GOT3 (cell line): ENCODE measurements around the gene AATK.
"Not testable (repeated sequence)": the region's sequence is repeated elsewhere in the genome, so short reads cannot be mapped to it uniquely, and the experiment has no call there.

ENCODE experiments used
- DNase-seq: peaks from one replicate; lab custom pipeline; 2025; ENCODE audit warnings: mixed read lengths; lab: John Stamatoyannopoulos, UW

The AATK gene

DNA sequence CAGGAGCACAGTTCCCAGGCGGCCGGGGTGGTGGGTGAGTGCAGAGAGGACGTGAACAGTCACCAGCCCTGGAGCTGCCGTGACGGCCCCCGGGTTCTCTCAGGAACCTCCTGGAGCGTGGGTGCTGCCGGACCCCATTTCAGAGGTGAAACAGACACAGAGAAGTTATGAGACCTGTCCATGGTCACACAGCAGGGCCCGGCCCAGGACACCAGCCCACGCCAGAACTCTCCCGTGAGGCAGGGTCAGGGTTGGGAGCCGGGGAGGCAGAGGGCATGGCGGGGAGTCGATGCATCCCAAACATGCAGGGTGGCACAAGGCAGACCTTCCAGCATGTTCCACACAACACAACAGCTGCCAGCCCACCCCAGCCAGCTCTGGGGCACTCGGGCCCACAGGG is 4.5 kb downstream of the AATK start:
- no peak for DNase-seq

DNA sequence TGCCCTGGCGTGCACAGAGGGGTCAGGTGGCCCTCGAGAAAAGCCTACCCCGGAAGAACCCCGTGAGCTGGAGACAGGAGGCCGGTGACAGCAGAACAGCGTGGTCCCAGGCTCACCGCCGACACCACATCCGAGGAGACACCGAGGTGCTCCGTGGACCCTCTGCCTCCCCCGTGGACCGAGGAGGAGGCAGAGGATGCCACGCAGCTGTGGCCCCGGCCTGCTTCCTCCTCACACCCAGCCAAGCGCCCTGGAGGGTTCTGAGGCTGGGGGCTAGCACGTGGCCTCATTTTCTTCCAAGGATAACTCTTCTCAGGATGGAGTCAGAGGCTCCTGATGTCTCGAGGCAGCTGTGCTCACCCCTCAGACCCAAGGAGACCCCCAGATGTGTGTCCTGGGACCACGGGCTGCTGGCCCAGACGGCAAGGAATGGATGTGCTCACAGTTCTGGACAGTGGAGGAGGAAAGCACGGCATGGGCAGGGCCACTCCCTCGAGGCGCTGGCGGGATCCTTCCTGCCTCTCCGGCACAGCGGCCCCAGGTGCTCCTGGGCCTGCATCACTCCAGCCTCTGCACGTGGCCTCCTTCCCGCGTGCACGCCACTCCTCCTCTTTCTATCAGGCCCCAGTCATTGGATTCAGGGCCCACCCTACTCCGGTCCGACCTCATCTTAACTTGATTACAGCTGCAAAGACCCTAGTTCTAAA is 5.1 kb downstream of the AATK start:
- no peak for DNase-seq

DNA sequence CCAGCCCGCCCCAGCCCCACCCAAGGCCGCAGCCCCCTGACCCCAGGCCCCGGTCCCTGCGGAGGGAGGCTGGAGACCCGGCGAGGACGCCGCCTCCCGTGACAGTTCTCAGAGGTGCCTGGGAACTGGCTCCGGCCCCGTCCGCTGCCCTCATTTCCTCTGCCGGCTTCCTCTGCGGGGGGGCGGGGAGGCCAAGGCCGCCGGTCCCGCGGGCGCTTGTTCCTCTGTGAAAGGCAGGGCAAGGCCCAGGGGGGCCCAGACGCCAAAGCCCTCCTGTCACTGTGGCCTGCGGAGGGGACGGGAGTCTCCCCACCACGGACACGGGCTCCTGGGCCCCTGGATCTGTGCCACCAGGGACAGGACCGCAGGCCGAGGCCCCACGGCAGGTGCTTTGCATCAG is 5.7 kb downstream of the AATK start:
- no peak for DNase-seq

DNA sequence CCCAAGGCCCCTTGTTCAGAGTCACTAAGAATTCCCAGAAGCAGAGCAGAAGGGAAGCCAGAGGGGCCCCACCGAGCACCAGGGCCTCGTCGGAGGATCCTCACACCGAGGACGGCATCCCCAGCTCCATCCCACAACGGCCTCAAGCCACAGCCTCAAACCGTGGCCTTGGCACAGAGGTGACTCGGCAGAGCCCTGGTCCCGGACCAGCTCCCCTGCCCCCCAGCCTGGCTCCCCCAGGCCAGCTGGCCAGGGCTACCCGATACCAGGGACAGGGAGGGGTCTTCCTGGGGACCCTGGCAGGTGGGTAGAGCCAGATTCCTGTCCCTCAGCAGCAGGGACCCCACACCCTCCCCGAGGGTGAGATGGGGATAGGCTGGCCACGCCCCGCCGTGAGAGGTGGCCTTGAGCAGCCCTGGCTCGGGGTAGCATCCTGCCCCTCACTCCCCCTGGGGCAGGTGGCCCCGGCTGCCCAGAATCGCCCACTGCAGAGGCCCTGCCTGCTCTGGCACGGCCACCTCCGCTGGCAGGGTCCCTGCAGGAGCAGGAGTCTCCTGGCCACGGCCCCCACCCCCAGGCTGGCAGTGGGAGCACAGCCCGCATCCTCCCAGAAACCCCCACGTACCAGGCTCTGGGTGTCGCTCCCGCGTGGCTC is 6.3 kb downstream of the AATK start:
- DNase-seq: no peak

DNA sequence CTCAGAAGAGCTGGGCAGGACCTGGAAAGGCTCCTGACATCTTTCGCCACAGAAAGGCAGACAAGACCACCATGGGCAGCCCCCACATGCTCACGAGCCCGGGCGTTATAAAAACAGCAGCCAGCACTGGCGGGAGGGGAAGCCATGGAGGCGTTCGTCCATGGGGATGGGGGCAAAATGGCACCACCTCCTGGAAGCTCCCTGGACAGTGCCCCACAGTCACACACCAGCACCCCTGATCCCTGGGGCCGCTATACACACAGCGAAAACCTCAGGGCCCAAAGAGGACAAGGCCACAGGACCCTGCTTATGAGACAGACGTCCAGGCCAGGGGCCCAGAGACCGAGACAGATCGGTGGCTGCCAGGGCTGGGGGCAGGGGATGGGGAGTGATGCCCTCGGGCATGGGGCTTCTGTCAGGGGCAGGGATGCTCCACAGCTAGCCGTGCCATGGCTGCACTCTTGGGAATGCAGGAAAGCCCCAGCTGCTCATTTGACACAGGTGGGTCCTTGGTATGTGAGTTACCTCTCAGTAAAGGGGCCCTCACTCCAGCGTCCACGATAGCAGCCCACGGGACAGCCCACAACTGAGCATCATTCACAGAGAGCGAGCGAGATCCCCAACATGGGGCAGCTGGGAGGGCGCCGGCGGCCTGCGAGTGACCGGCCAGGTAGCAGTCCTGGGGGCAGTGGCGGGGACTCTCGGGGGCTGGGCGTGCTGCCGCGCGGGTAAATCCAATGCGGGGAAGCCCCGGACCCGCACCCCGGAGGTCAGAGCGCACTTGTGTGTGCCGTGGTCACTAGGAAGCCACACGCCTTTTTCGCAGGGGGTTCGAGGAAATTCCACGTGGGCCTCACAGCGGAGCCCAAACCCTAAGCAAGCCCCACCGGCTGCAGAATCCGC is 7.1 kb downstream of the AATK start:
- no peak for DNase-seq

DNA sequence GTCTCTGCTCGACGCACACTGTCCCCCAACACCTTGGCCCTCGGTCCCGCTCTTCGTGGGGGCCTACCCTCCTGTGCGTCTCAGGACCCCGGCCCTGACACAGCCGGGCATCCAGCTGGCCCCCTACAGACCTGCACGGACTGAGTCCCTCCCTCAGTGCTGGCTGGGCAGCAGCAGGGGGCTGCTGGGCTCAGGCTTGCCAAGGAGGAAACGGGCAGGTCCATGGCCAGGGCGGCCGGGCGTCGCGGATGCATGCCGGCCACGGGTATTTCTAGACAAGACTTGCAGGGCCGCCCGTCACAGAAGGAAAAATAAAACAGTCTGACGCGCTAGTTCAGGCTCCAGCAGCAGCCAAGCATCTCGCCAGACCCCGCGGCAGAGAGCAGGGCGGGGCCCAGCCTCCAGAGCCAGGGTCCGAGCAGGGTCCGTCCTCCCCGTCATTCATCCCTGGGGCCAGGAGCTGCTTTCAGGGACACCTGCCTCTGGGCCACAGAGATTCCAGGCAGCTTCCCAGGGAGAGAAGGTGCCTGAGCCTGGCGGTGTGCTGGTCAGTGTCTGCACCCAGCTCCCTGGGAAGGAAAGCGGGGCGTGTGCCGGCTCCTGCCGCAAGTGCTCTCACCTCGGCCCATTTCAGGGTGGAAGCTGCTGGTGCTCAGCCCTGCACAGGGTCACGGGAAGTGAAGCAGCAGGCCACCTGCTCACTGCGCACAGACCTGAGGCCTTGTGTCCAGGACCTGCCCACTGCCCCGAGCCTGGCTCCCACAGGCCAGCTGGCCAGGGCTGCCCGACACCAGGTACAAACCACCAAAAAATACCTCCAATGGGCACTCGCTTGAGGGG is 8.0 kb downstream of the AATK start:
- DNase-seq: no peak

DNA sequence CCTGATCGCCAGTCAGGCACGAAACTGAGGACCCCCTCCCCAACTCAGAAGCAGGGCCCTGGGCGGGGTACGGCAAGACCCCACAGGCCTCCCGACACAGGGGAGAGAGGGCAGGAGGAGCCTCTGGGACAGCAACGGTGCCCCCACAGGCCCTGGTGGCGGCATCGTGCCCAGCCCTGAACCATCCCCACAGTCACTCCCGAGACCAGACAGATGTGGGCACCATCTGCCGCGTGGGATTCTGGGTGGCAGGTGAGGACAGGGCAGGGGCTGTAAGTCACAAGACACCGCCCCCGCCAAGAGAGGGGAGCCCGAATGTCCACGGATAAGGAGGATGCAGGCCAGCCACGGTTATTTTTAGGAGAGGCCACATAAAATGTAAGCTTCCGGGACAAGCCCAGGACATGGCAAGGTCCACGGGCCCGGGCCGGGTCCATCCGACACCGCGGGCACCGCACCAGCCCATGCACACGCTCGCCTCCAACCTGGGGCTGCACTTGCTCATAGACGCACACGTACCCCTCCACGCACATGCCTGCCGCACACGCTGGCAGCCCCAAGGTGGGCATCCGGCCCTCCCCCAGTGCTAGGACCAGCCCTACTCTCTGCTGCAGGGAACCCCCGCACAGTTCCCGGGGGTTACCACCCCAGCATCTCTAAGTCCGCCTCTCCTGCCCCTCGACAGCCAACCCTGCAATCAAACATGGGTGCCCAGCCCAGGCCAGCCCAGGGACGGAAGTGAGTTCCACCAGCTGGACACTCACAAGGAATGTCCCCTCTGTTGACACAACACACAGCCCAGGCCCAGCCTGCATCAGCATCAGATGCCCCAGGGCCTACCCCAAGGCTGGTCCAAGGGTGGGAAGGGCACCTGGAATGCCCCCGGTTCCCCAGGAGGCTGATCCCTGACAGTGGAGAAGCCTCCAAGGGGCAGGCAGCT is 8.9 kb downstream of the AATK start:
- DNase-seq: no peak

DNA sequence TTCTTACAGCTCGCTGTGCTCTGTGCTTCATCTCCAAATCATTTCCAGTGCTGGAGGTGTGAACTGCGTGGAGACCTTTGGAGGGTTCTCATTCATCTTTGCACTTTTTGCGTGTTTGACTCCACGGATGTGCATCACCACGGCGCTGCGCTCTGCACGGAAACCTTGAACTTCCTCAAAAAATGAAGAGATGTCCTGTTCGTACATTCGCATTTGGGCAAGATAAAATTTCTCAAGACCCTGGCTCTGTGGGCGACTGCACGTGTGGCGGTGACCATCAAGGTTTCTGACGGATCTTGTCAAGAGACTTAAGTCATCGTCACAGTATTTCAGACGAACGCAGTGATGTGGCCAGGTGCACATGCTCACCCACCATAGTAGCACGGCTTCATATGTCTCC is 11.1 kb downstream of the AATK start:
- no peak for DNase-seq

DNA sequence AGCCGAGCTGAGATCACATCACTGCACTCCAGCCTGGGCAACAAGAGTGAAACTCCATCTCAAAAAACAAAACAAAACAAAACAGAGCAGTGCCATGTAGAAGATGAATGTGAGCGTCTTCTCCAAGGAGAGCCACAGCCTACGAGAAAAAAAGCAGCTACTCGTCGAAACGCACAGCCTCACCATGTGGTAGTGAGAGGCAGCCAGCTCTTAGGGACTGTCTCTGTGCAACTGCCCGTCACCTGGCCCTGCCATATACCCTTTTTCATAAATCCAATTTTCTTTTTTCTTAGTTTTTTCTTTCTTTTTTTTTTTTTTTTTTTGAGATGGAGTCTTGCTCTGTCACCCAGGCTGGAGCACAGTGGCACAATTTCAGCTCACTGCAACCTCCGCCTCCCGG is 12.0 kb downstream of the AATK start:
- DNase-seq: not testable (repeated sequence)

DNA sequence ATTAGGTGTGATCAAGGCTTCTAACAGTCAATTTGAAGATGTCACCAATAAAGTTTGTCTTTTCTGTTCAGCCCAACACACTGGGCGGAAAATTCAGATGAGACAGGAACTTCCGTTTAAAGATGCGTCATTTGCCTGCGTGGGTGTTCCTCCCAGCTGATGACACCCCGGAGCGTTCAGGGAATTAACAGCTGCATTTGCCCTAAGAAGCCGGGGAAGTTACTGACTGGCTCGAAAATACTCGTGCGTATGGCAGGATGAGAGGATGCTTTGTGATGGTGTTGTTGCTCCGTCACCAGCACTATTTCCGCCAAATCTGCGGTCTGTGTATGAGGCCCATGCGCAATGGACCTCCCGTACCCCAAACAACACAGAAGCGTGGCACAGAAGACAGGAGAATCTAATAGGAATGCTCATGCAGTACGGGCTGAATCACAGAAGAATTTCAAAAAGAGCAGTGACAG is 12.6 kb downstream of the AATK start:
- DNase-seq: no peak

DNA sequence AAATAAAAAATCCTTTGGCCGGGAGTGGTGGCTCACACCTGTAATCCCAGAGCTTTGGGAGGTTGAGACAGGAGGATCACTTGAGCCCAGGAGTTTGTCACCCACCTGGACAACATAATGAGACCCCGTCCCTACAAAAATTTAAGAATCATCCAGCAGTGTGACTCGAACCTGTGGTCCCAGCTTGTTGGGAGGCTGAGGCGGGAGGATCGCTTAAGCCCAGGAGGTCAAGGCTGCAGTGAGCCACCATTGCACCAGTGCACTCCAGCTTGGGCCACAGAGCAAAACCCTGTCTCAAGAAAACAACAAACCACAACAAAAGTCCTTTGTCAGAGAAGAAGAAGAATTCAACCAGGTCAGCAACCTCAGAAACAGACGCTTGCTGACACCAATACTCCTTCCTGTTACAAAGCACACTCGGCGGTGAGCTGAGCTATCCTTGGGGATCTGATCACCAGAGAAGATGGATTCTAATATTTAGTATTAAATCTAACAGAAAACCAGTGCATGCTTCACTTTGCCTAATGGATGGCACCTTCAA is 13.7 kb downstream of the AATK start:
- no peak for DNase-seq

DNA sequence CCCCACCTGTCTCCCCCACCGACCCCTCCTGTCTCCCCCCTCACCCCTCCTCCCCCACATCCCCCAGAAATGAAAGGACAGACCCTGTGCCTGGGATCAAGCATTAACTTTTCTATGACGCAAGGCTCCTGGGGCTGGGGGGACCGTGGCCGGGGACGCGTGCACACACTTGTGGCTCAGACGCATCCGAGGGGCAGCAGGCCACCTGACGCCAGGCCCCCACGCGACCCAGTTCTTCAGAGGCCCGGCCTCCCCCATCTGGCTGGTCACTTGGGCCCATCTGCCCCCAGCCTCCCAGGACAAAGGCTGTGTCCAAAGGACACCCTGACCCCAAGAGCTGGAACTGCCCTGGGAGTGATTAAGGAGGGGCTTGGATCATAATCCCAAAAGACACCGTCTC is 14.7 kb downstream of the AATK start:
- DNase-seq: no peak

DNA sequence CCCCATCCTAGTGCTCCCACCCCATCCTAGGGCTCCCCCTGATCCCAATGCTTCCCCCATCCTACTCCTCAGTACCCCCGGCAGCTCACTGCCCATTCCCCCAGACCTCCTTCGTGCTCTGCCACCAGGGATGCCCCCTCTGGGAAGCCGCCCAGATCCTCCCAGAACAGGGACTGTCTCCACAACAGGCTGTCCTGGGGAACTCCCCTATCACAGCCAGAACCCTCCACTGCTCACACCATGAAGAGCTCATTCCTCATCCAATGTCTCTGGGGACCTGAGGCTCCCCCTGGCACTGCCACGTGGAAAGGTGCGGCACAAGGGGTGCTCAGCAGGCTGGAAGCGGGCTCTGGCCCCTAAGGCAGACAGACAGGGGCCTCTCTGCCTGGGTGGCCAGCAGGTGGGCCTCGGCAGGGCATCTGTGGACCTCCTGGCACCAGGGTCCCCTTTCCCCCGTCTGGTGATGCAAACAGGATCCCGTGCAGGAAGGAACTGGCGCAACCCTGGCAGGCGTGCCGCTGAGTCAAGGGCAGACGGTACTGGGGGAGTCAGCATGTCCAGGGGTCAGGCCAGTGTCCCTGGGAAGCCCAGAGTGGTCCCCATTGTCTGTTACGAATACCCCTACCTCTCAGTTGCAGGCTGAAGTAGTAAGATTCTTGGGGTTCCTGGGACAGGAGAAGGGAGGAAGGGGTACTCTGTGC is 15.5 kb downstream of the AATK start:
- DNase-seq: no peak

DNA sequence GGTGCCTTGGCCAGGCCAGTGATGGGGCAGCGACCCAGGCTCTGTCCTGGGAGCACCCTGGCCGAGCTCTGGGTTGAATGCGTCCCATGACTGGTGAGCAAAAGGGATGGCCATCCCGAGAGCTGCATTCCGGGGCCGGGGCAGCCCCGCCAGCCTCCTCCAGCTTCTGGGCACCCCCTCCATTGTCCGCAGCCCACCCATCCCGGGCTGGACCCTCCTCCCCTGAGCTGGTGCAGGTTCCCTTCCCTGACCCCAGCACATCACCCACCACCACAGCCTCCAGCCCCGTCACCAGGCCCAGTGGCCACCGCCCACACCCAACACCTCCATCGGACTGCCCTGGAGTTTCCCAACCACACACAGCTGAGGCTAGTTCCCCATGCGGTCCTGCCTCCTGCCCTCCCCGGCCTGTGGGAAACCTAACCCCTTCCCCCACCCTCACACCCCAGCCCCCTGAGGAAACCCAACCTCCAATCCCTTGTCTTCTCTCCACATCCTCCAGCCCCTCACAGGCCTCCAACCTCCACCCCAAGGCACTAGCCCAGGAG is 17.0 kb downstream of the AATK start:
- no peak for DNase-seq

DNA sequence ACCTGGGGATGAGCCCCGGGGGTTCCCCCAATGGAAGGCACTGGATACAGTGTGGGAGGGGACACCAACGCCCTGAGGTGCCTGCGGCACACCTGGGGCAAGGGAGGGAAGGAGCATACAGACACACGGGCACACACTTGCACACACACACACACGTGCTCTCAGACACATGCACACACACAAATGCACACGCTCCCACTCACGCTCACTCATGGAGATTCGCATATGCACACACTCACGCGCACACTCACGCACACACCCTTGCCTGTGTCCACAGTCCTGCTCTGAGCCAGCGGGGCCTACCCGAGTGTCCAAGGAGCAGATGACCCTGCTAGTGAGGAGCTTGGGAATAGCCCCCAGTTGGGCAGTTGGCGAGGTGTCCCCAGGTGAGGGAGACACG is 17.4 kb downstream of the AATK start:
- DNase-seq: no peak

DNA sequence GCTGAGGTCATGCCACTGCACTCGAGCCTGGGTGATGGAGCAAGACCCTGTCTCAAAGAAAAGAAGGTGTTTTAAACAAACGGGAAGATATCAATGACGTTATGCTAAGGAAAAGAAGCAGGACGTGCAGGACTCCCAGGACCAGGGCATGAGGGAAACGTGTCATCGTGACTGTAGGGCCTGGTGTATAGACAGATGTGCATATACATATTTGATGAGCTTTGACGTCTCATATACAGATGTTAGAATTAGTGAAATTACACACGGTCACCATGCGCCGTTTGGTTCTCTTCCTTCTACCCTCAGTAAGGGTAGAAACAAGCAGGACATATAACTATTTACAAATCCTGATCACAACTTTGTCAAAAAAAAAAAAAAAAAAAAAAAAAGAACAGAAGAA is 18.3 kb downstream of the AATK start:
- DNase-seq: no peak

DNA sequence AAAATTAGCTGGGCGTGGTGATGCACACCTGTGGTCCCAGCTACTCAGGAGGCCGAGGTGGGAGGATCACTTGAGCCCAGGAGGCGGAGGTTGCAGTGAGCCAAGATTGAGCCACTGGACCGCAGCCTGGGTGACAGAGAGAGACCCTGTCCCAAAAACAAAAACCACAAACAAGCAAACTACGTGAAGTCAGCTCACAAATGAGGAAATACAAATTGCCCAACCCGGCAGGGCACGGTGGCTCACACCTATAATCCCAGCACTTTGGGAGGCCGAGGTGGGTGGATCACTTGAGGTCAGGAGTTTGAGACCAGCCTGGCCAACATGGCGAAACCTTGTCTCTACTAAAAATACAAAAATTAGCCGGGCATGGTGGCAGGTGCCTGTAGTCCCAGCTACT is 19.8 kb downstream of the AATK start:
- DNase-seq: not testable (repeated sequence)

DNA sequence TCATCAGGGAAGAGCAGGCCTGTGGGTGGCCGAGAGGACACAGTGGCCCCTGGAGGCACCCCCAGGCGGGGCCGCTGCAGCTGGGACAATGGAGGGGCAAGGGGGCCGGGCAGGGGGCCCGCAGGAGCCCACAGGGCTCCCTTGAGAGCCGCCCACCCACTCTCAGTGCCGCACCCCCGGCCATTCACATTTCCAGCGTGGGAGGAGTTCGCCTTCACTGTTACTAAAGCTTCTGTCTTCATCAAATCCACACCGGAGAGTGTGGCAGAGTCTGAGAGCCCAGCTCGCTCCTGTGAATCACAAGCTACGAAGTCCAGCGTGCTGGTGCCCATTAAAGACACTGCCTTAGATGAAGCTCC is 21.6 kb downstream of the AATK start:
- no peak for DNase-seq

DNA sequence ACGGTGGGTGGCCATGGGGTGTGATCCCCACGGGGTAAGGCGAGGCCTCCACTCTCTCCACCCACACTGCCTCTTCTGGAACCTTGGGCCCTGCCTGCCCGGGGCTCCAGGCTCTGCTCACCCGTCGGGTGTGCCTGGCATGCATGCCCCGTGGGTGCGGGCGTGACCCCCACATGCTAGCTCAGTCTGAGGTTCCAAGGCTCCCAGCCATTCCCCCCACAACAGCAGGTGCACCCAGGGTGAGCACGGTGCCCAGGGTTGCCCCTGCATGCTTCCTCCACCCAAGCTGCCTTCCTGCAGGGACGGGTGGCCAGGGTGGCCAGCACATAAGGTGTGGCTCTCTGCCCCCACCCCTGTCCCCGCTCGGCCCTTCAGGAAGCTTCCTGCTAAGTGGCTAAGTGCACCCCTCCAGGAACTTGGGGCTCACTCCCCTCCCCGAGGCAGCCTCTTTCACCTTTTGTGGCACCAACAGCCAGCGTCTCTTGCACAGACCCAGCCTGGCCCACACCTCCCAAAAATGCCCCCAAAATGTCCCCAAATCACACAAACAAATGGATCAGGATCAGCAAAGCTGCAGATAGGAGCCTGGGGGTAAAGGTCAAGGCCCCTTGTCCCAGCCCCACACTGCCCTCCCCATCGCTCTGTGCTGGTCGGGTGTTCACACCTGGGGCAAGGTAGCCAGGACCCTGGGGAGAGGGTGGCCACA is 22.2 kb downstream of the AATK start:
- DNase-seq: no peak
